Sigmoid colon (tissue), 4 donors: ENCODE results near the gene HSDL2.

Experiments
- EP300 ChIP-seq, 4 donors: sonication (generic); formaldehyde crosslinking; IDR thresholded peaks; one replicate each; pipeline ENCODE4 v1.6.1; 2017; ENCODE audit warnings: antibody characterized with exemption in 4 of 4
- POLR2A ChIP-seq, 2 donors: fragments of 450-650 bp; IDR thresholded peaks; one replicate each; pipeline ENCODE4 v1.6.1; 2016; ENCODE audit warnings: antibody characterized with exemption in 2 of 2, mild to moderate bottlenecking in 2 of 2, moderate library complexity in 2 of 2
- POLR2AphosphoS5 ChIP-seq, 4 donors: sonication (generic); formaldehyde crosslinking; IDR thresholded peaks; one replicate each; pipeline ENCODE4 v1.6.1; 2017; ENCODE audit warnings: antibody characterized with exemption in 4 of 4
- TF ChIP-seq, protein P1 (sequence below), 4 experiments: fragments of 450-650 bp in 3 of 4; fragments of 200-600 bp in 1 of 4; IDR thresholded peaks; one replicate each; pipeline ENCODE4 v1.5.1; 2016 to 2019; ENCODE audit warnings: antibody characterized with exemption in 4 of 4, mild to moderate bottlenecking in 3 of 4, moderate library complexity in 2 of 4

DNA sequence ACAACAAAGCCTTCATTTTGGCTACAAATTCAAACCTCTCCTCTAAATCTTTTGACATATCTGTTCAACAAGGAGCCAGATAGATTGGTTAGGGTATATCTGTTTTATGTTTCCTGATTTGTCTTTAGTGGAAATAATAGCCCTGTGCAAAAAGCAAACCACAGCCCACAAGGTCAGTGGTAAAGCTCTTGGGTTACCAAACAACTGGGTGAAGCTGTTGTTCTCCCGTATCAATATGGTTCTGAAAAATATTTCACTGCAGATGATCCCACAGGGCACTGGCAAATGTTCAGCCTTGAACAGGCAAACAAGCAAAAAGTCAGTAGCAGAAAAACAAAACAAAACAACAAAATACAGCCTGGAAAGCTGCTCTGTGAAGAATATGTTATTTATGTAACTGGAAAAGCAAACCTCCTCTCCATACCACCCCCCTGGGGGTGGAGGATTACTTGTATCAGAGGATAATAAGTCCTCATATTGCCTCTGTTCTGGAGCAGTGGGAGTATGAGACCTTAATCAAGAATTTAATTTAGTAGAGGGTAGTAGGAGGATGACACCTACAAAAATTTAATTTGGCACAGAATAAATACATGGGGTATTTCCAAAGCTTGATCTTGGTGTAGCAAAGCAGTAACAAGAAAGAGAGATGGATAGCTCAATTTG, 25.7 kb upstream of the HSDL2 start:
- TF ChIP-seq POLR2A (IDR thresholded peaks at IDR 0.05) (no peak), POLR2AphosphoS5 (IDR thresholded peaks at IDR 0.05) (no peak), EP300 (IDR thresholded peaks at IDR 0.05) (no peak)
- TF ChIP-seq, protein P1, sequence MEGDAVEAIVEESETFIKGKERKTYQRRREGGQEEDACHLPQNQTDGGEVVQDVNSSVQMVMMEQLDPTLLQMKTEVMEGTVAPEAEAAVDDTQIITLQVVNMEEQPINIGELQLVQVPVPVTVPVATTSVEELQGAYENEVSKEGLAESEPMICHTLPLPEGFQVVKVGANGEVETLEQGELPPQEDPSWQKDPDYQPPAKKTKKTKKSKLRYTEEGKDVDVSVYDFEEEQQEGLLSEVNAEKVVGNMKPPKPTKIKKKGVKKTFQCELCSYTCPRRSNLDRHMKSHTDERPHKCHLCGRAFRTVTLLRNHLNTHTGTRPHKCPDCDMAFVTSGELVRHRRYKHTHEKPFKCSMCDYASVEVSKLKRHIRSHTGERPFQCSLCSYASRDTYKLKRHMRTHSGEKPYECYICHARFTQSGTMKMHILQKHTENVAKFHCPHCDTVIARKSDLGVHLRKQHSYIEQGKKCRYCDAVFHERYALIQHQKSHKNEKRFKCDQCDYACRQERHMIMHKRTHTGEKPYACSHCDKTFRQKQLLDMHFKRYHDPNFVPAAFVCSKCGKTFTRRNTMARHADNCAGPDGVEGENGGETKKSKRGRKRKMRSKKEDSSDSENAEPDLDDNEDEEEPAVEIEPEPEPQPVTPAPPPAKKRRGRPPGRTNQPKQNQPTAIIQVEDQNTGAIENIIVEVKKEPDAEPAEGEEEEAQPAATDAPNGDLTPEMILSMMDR (IDR thresholded peaks at IDR 0.05) = no peak
